PFSK-1 (cell line): ENCODE measurements around the gene CCDC197.

Source experiments
- FOXP2 ChIP-seq: optimal IDR thresholded peaks from 2 replicates; pipeline ENCODE3; 2011; ENCODE audit warnings: borderline replicate concordance, control low read depth, inconsistent platforms; ENCODE audit not compliant: insufficient read depth; ENCODE audit errors: extremely low read length, extremely low read depth
- POLR2AphosphoS5 ChIP-seq: IDR thresholded peaks from 2 replicates; pipeline ENCODE4 v1.6.1; 2012; ENCODE audit warnings: low read depth, mild to moderate bottlenecking, control low read depth, low read length, moderate library complexity
- SIN3A ChIP-seq: IDR thresholded peaks from 2 replicates; pipeline ENCODE4 v1.6.1; 2012; ENCODE audit warnings: mild to moderate bottlenecking, low read length, moderate library complexity, borderline replicate concordance; ENCODE audit not compliant: insufficient read depth
- TAF1 ChIP-seq: IDR thresholded peaks from 2 replicates; pipeline ENCODE4 v1.6.1; 2012; ENCODE audit warnings: low read length, control low read depth, borderline replicate concordance; ENCODE audit not compliant: insufficient read depth
- TF ChIP-seq, protein P1 (sequence below), 2 experiments: IDR thresholded peaks; 2 replicates each; pipeline versions ENCODE4 v1.6.1 to v1.8.0; 2011 to 2012; ENCODE audit warnings: low read depth in 2 of 2, low read length in 2 of 2, control low read depth in 1 of 2, inconsistent platforms in 1 of 2, mild to moderate bottlenecking in 1 of 2, moderate library complexity in 1 of 2; ENCODE audit not compliant: insufficient read depth in 1 of 2

Gene CCDC197

DNA sequence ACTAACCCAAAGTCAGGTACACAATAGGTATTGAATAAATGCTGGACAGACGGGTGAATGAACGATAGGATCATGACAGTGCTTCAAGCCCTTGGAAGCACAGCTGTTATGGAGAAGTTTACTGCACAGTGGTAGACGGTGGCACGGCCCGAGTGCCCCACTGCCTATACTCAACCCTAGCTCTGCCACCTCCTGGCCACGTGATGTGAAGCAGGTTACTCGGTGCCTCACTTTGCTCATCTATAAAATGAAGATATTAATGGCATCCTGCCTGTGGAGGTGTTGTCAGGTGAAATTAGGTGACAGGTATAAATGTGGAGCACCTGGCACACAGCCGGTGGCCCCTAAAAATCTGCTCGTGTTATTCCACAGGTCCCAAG lies 26.5 kb upstream of the CCDC197 start:
- no peak for TF ChIP-seq SIN3A
- TF ChIP-seq POLR2AphosphoS5: no peak
- TF ChIP-seq, protein P1, sequence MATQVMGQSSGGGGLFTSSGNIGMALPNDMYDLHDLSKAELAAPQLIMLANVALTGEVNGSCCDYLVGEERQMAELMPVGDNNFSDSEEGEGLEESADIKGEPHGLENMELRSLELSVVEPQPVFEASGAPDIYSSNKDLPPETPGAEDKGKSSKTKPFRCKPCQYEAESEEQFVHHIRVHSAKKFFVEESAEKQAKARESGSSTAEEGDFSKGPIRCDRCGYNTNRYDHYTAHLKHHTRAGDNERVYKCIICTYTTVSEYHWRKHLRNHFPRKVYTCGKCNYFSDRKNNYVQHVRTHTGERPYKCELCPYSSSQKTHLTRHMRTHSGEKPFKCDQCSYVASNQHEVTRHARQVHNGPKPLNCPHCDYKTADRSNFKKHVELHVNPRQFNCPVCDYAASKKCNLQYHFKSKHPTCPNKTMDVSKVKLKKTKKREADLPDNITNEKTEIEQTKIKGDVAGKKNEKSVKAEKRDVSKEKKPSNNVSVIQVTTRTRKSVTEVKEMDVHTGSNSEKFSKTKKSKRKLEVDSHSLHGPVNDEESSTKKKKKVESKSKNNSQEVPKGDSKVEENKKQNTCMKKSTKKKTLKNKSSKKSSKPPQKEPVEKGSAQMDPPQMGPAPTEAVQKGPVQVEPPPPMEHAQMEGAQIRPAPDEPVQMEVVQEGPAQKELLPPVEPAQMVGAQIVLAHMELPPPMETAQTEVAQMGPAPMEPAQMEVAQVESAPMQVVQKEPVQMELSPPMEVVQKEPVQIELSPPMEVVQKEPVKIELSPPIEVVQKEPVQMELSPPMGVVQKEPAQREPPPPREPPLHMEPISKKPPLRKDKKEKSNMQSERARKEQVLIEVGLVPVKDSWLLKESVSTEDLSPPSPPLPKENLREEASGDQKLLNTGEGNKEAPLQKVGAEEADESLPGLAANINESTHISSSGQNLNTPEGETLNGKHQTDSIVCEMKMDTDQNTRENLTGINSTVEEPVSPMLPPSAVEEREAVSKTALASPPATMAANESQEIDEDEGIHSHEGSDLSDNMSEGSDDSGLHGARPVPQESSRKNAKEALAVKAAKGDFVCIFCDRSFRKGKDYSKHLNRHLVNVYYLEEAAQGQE (IDR thresholded peaks at IDR 0.05; ENCODE audit: insufficient read depth in 1 of 2, low read depth in 2 of 2, low read length in 2 of 2): no peak
- no peak for TF ChIP-seq TAF1
- TF ChIP-seq FOXP2: no peak

DNA sequence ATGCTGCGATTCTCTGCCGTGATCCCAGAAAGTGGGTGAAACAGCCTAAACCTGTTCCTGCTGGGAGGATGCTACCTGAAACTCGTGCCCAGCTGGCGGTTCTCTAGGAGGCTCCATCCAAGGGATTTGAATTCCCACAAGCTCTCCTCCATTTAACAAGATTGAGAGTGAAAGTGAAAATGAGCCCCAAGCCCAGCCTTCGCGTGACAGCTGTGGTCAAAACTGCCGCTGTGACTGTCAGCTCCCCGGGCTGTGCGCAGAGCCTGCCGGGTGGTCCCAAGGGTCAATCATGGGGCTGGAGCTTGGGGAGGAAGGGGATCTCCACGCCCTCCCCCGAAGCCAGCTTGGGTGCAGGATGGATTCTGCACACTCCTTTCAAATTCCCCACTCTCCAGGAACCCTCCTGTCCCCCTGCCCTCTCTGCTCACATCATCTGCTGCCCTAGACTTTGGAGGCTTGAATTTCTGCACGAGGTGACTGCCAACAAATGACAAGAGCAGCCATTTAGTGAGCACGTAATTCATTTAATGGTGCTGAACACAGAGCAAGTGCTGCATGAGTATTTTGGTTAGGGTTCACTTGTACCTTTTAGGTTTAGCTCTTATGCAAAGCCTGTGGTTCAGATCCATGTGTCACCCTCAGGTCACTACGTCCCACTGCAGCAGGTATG lies 26.0 kb upstream of the CCDC197 start:
- TF ChIP-seq, protein P1 (IDR thresholded peaks at IDR 0.05; ENCODE audit: insufficient read depth in 1 of 2, low read depth in 2 of 2, low read length in 2 of 2): no peak
- TF ChIP-seq SIN3A (no peak), TAF1 (no peak), FOXP2 (no peak), POLR2AphosphoS5 (no peak)

DNA sequence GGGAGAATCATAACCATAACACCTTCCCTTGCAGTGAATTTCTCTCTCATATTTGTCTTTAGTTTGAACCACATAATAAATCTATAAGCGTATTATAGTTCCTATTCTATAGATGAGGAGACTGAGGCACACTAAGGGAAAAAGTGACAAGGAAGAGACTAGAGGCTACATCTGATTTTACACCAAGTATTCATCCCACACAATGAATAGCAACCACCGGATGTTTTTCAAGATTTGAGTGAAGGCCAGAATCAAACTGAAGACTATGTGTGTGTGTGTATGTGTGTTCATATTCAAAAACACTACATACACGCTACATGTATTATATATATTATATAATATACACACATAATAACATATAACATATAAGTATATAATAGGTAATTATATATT lies 25.5 kb upstream of the CCDC197 start:
- TF ChIP-seq TAF1 (no peak), FOXP2 (no peak), SIN3A (no peak), POLR2AphosphoS5 (no peak)
- TF ChIP-seq, protein P1 (IDR thresholded peaks at IDR 0.05; ENCODE audit: insufficient read depth in 1 of 2, low read depth in 2 of 2, low read length in 2 of 2): no peak

DNA sequence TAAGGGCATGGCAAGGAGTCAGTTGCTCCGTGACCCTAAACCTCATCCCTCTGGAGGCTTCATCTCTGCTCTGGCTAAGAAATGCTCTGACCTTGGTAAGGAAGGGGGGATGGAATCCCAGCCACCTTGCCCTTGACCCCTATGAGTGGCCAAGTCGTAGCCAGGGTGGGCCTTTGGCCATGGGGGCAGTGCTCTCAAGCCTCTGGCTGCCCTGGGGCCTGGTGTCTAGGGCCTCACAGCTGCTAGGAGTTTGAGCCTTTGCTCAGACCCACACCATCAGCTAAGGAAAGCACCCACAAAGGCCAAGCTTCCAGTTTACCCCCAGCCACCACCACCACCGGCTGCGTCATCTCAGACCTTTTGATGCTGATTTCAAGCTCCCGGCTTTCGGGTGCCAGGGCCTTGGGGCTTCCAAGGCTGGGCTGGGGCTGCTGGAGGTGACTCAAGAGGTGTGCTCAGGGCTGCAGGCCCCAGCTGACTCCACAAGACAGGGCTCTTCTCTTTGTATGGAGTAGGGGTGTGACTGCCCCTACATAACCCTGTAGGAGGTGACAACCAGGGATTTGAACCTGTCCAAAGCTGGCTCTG lies 24.4 kb upstream of the CCDC197 start:
- TF ChIP-seq TAF1: no peak
- no peak for TF ChIP-seq FOXP2
- no peak for TF ChIP-seq POLR2AphosphoS5
- TF ChIP-seq, protein P1 (IDR thresholded peaks at IDR 0.05; ENCODE audit: insufficient read depth in 1 of 2, low read depth in 2 of 2, low read length in 2 of 2): no peak
- TF ChIP-seq SIN3A: no peak

DNA sequence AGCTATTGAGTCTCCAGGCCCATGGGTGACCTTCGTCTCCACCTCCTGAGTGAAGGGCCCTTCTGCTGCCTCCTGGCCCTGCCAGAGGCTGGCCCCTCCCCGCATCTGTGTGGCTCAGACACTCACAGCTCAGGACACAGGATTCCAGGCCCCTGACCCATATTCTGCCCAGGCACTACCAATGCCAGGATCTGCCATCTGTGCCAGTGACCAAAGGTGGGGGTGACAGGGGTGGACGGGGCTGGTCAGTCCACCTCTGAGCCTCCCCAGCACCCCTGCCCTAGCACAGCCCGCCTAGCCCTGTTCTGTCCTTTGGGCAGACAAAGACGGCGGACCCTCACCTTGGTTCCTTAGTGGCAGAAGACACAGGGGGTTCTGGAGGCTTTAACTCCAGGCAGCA lies 23.5 kb upstream of the CCDC197 start:
- TF ChIP-seq SIN3A (no peak), POLR2AphosphoS5 (no peak), TAF1 (no peak), FOXP2 (no peak)
- TF ChIP-seq, protein P1 (IDR thresholded peaks at IDR 0.05; ENCODE audit: insufficient read depth in 1 of 2, low read depth in 2 of 2, low read length in 2 of 2): no peak
